Peyer's patch (tissue), 4 donors: ENCODE measurements around the gene VEGFA. TPM values are rescaled to one million over a fixed set of nuclear protein-coding genes. Genes with fewer than 3 reads are reported as not detected.

Source experiments
- DNase-seq, 3 donors: peaks; one replicate each; pipeline ENCODE4 v3.0.0-alpha.2; 2017 to 2019
- H3K27ac ChIP-seq, 4 donors: fragments of 200-600 bp; sonication (generic); one replicate each; pipeline ENCODE4 v1.5.1; 2016 to 2019
- H3K27me3 ChIP-seq, 2 donors: fragments of 200-600 bp; sonication (generic); one replicate each; pipeline ENCODE4 v1.5.1; 2019
- H3K36me3 ChIP-seq, 3 donors: fragments of 200-600 bp; sonication (generic); one replicate each; pipeline ENCODE4 v1.5.1; 2016 to 2019
- H3K4me1 ChIP-seq, 4 donors: fragments of 200-600 bp; sonication (generic); one replicate each; pipeline ENCODE4 v1.5.1; 2016 to 2019
- H3K4me3 ChIP-seq, 4 donors: fragments of 200-600 bp; sonication (generic); 1 replicate in 3 of 4; 2 replicates in 1 of 4; pipeline ENCODE4 v1.5.1; 2016 to 2019; ENCODE audit warnings: mild to moderate bottlenecking in 1 of 4
- H3K9me3 ChIP-seq, 4 donors: fragments of 200-600 bp; sonication (generic); one replicate each; pipeline ENCODE4 v1.5.1; 2016 to 2019; ENCODE audit warnings: mild to moderate bottlenecking in 1 of 4
- POLR2A ChIP-seq, 2 donors: fragments of 450-650 bp; IDR thresholded peaks; one replicate each; pipeline ENCODE4 v1.5.1; 2017; ENCODE audit warnings: antibody characterized with exemption in 2 of 2, mild to moderate bottlenecking in 2 of 2, moderate library complexity in 2 of 2
- total RNA-seq, 4 donors: library from RNA; depleted of rRNA; stranded (reverse); fragments of >200 nt; gene quantifications; one replicate each; pipeline ENCODE4 v1.1.0, GENCODE V29; 2016
- TF ChIP-seq, protein P1 (sequence below), 6 experiments: fragments of 450-650 bp in 4 of 6; fragments of 200-600 bp in 2 of 6; sonication (generic) in 1 of 6; IDR thresholded peaks; one replicate each; pipeline ENCODE4 v1.5.1; 2017 to 2019; ENCODE audit warnings: antibody characterized with exemption in 6 of 6, mild to moderate bottlenecking in 3 of 6, moderate library complexity in 1 of 6

Gene VEGFA
- total RNA-seq, 4 donors from 2014 or later: 202 to 663 (median 418) TPM

DNA sequence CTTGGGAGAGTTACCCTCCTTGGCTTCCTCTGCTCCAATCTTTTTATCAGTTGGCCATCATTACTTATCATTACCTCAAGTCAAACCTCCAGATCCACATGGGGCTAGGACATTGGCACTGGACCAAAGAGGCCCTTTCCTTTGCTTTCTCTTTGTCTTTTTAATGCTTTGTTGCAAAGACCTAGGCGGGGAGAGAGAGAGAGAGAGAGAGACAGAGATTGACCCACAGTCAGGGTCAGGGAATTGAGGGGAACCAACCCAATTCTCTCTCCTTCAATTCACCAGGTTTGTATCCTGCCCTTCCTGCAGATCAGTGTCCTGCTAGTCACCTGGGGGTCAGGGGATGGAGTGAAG, 3.5 kb upstream of the VEGFA start:
- no peak overlapping the region for H3K4me3 ChIP-seq
- H3K9me3 ChIP-seq: no peaks in the 10 kb centered on the region
- peak overlapping the region in 2 of 4 donors; percentile 27 to 79 for H3K27ac ChIP-seq
- TF ChIP-seq POLR2A (IDR thresholded peaks at IDR 0.05): no peak
- TF ChIP-seq, protein P1, sequence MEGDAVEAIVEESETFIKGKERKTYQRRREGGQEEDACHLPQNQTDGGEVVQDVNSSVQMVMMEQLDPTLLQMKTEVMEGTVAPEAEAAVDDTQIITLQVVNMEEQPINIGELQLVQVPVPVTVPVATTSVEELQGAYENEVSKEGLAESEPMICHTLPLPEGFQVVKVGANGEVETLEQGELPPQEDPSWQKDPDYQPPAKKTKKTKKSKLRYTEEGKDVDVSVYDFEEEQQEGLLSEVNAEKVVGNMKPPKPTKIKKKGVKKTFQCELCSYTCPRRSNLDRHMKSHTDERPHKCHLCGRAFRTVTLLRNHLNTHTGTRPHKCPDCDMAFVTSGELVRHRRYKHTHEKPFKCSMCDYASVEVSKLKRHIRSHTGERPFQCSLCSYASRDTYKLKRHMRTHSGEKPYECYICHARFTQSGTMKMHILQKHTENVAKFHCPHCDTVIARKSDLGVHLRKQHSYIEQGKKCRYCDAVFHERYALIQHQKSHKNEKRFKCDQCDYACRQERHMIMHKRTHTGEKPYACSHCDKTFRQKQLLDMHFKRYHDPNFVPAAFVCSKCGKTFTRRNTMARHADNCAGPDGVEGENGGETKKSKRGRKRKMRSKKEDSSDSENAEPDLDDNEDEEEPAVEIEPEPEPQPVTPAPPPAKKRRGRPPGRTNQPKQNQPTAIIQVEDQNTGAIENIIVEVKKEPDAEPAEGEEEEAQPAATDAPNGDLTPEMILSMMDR (IDR thresholded peaks at IDR 0.05): no peak
- peaks cover 0 to 31% (median 1%) of the 10 kb centered on the region in 4 donors for H3K4me1 ChIP-seq
- H3K27me3 ChIP-seq: no peaks in the 10 kb centered on the region
- H3K36me3 ChIP-seq: no peaks in the 10 kb centered on the region
- no peak for DNase-seq

GRCh38 chr6:43766964-43767461, 3.0 kb upstream of the VEGFA start:
- Histone ChIP-seq H3K4me1 (peaks cover 0 to 31% (median 4%) of the 10 kb centered on the region in 4 donors), H3K27ac (peak overlapping the region in 3 of 4 donors; percentile 42 to 79 (median 49))
- peak in 2 of 3 donors; percentile 59 to 70 for DNase-seq

GRCh38 chr6:43767553-43768505, 2.2 kb upstream of the VEGFA start:
- Histone ChIP-seq H3K27me3 (no peaks in the 10 kb centered on the region), H3K4me3 (no peak overlapping the region), H3K36me3 (no peaks in the 10 kb centered on the region), H3K9me3 (no peaks in the 10 kb centered on the region), H3K27ac (peak overlapping the region in 3 of 4 donors; percentile 42 to 79 (median 49)), H3K4me1 (peaks cover 0 to 31% (median 4%) of the 10 kb centered on the region in 4 donors)
- no peak for TF ChIP-seq POLR2A (IDR thresholded peaks at IDR 0.05)
- TF ChIP-seq, protein P1 (IDR thresholded peaks at IDR 0.05): no peak
- peak in 1 of 3 donors; percentile 55 for DNase-seq

More at GRCh38 chr6:43766964-43767461, 3.0 kb upstream of the VEGFA start:
- TF ChIP-seq, protein P1 (IDR thresholded peaks at IDR 0.05): no peak
- peak in 1 of 2 donors; percentile 31 for TF ChIP-seq POLR2A (IDR thresholded peaks at IDR 0.05)
- H3K9me3 ChIP-seq: no peaks in the 10 kb centered on the region
- no peaks in the 10 kb centered on the region for H3K27me3 ChIP-seq
- H3K4me3 ChIP-seq: no peak overlapping the region
- no peaks in the 10 kb centered on the region for H3K36me3 ChIP-seq

DNA sequence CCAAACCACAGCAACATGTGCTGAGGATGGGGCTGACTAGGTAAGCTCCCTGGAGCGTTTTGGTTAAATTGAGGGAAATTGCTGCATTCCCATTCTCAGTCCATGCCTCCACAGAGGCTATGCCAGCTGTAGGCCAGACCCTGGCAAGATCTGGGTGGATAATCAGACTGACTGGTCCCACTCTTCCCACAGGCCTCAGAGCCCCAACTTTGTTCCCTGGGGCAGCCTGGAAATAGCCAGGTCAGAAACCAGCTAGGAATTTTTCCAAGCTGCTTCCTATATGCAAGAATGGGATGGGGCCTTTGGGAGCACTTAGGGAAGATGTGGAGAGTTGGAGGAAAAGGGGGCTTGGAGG, 1.5 kb upstream of the VEGFA start:
- no peak for DNase-seq
- H3K27me3 ChIP-seq: no peaks in the 10 kb centered on the region
- peaks cover 0 to 35% (median 4%) of the 10 kb centered on the region in 4 donors for H3K4me1 ChIP-seq
- H3K9me3 ChIP-seq: no peaks in the 10 kb centered on the region
- no peak overlapping the region for H3K4me3 ChIP-seq
- H3K27ac ChIP-seq: peak overlapping the region in 1 of 4 donors; percentile 95
- no peaks in the 10 kb centered on the region for H3K36me3 ChIP-seq
- TF ChIP-seq, protein P1 (IDR thresholded peaks at IDR 0.05): no peak
- no peak for TF ChIP-seq POLR2A (IDR thresholded peaks at IDR 0.05)

DNA sequence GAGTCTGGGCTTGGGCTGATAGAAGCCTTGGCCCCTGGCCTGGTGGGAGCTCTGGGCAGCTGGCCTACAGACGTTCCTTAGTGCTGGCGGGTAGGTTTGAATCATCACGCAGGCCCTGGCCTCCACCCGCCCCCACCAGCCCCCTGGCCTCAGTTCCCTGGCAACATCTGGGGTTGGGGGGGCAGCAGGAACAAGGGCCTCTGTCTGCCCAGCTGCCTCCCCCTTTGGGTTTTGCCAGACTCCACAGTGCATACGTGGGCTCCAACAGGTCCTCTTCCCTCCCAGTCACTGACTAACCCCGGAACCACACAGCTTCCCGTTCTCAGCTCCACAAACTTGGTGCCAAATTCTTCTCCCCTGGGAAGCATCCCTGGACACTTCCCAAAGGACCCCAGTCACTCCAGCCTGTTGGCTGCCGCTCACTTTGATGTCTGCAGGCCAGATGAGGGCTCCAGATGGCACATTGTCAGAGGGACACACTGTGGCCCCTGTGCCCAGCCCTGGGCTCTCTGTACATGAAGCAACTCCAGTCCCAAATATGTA, 957 bp upstream of the VEGFA start:
- no peaks in the 10 kb centered on the region for H3K36me3 ChIP-seq
- no peaks in the 10 kb centered on the region for H3K27me3 ChIP-seq
- TF ChIP-seq, protein P1 (IDR thresholded peaks at IDR 0.05): no peak
- no peak for TF ChIP-seq POLR2A (IDR thresholded peaks at IDR 0.05)
- H3K4me1 ChIP-seq: peaks cover 0 to 41% (median 4%) of the 10 kb centered on the region in 4 donors
- DNase-seq: no peak
- H3K27ac ChIP-seq: peak overlapping the region in 3 of 4 donors; percentile 75 to 95 (median 95)
- peak overlapping the region in 1 of 4 donors; percentile 58 for H3K4me3 ChIP-seq
- no peaks in the 10 kb centered on the region for H3K9me3 ChIP-seq
